DND-41 (cell line): Measurements from ENCODE around the gene TTC33.

Experiments
- ATAC-seq: fragments of 200-7000 bp; cut with Tn5 transposase; 3 replicates; pipeline ENCODE4 v1.9.1; 2021; ENCODE audit warnings: low read depth; ENCODE audit not compliant: insufficient read depth
- DNase-seq: peaks from one replicate; pipeline ENCODE4 v3.0.0-alpha.2; 2020
- H2AFZ ChIP-seq: 2 replicates; pipeline ENCODE4 v1.6.0; 2012; ENCODE audit warnings: low read depth, low read length
- H3K27ac ChIP-seq: 2 replicates; pipeline ENCODE4 v1.5.1; 2012; ENCODE audit warnings: low read length, inconsistent platforms
- H3K27me3 ChIP-seq: fragments of 200-600 bp; sonication (generic); 2 replicates; pipeline ENCODE4 v1.6.0; 2012; ENCODE audit warnings: low read length, mild to moderate bottlenecking, inconsistent platforms; ENCODE audit not compliant: insufficient read depth, poor library complexity
- H3K36me3 ChIP-seq: 2 replicates; pipeline ENCODE4 v1.5.1; 2012; ENCODE audit warnings: low read length, inconsistent platforms; ENCODE audit not compliant: insufficient read depth
- H3K4me1 ChIP-seq: 2 replicates; pipeline ENCODE4 v1.5.1; 2012; ENCODE audit warnings: mild to moderate bottlenecking, low read length; ENCODE audit not compliant: insufficient read depth
- H3K4me2 ChIP-seq: 2 replicates; pipeline ENCODE4 v1.6.0; 2012; ENCODE audit warnings: mild to moderate bottlenecking, moderate library complexity, low read length, inconsistent platforms; ENCODE audit not compliant: insufficient read depth
- H3K4me3 ChIP-seq, 2 experiments: fragments of 200-600 bp in 1 of 2; shearing (Covaris generic) in 1 of 2; 2 replicates each; pipeline ENCODE4 v1.5.1; 2012 to 2016; ENCODE audit warnings: inconsistent platforms in 2 of 2, low read length in 2 of 2, mild to moderate bottlenecking in 2 of 2, low read depth in 1 of 2, moderate library complexity in 1 of 2
- H3K79me2 ChIP-seq: 2 replicates; pipeline ENCODE4 v1.6.0; 2012; ENCODE audit warnings: low read length, inconsistent platforms; ENCODE audit not compliant: insufficient read depth
- H3K9ac ChIP-seq: 2 replicates; pipeline ENCODE4 v1.6.0; 2012; ENCODE audit warnings: low read depth, mild to moderate bottlenecking, inconsistent platforms, low read length, moderate library complexity
- H3K9me3 ChIP-seq: 2 replicates; pipeline ENCODE4 v1.5.1; 2012; ENCODE audit warnings: low read length, moderate library complexity, mild to moderate bottlenecking, inconsistent platforms; ENCODE audit not compliant: insufficient read depth, severe bottlenecking
- H4K20me1 ChIP-seq: 2 replicates; pipeline ENCODE4 v1.6.0; 2012; ENCODE audit warnings: low read length; ENCODE audit not compliant: insufficient read depth
- EZH2 ChIP-seq: IDR thresholded peaks from 3 replicates; pipeline ENCODE4 v1.6.1; 2012; ENCODE audit warnings: borderline replicate concordance, low read depth, mild to moderate bottlenecking, moderate library complexity, low read length, inconsistent platforms; ENCODE audit not compliant: severe bottlenecking
- TF ChIP-seq, protein P1 (sequence below): IDR thresholded peaks from 2 replicates; pipeline ENCODE4 v1.5.1; 2012; ENCODE audit warnings: borderline replicate concordance, low read length, moderate library complexity, mild to moderate bottlenecking; ENCODE audit not compliant: poor library complexity, severe bottlenecking; ENCODE audit errors: extremely low read depth

TTC33 gene

DNA sequence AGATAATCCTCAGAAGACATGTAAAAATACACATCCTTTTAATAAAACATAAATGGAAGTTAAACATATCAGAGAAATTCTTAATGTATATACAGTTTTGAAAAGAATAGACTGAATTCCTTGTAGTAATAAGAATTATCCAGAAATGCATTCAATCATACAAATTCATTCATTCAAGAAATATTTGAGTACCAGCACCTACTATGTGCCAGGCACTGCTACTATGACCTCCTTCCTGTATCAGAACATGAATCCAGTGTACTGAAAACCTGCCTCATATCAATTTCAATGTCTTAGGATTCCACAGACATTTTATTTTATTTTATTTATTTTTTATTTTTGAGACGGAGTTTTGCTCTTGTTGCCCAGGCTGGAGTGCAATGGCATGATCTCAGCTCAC is 29.2 kb upstream of the TTC33 start:
- no peak for TF ChIP-seq EZH2
- TF ChIP-seq, protein P1, sequence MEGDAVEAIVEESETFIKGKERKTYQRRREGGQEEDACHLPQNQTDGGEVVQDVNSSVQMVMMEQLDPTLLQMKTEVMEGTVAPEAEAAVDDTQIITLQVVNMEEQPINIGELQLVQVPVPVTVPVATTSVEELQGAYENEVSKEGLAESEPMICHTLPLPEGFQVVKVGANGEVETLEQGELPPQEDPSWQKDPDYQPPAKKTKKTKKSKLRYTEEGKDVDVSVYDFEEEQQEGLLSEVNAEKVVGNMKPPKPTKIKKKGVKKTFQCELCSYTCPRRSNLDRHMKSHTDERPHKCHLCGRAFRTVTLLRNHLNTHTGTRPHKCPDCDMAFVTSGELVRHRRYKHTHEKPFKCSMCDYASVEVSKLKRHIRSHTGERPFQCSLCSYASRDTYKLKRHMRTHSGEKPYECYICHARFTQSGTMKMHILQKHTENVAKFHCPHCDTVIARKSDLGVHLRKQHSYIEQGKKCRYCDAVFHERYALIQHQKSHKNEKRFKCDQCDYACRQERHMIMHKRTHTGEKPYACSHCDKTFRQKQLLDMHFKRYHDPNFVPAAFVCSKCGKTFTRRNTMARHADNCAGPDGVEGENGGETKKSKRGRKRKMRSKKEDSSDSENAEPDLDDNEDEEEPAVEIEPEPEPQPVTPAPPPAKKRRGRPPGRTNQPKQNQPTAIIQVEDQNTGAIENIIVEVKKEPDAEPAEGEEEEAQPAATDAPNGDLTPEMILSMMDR: no peak
- Histone ChIP-seq H3K27ac (no peak overlapping the region), H3K9ac (no peak overlapping the region), H2AFZ (no peak overlapping the region), H4K20me1 (peaks cover 66% of the 10 kb centered on the region), H3K27me3 (no peaks in the 10 kb centered on the region), H3K4me1 (no peaks in the 10 kb centered on the region), H3K36me3 (peaks cover 12% of the 10 kb centered on the region), H3K4me2 (no peak overlapping the region), H3K79me2 (peaks cover 100% of the 10 kb centered on the region), H3K4me3 (no peak overlapping the region), H3K9me3 (peaks cover 2% of the 10 kb centered on the region)
- ATAC-seq (no peak), DNase-seq (no peak)

DNA sequence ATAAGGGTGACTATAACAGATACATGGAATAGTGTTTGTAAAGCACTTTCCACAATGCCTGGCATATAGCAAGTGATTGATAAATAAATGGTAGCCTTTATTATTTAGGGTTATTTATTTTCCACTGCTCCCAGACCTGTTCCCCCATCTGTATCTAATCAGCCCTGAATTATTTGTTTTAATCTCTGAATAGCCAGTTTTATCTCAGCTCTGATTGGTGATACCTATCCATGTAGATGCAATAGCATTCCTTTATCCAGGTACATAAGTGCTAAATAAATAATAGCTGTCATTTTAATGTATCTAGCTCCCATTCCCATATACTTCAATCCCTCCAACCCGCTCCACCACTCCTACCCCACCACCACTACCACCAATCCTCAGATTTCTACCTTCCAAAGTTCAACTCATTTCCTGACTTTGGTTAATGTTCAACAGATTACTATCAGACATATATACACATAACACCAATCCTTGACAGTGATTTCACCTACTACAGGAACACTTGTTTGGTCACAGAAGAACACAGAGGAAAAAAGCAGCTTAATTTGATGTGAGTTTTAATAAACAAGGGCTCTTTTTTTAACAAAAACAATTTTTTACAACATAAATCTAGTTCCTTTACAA is 28.4 kb upstream of the TTC33 start:
- ATAC-seq (no peak), DNase-seq (no peak)
- H3K4me1 ChIP-seq: no peaks in the 10 kb centered on the region
- peaks cover 61% of the 10 kb centered on the region for H4K20me1 ChIP-seq
- H2AFZ ChIP-seq: no peak overlapping the region
- TF ChIP-seq, protein P1: no peak
- TF ChIP-seq EZH2: no peak
- peaks cover 10% of the 10 kb centered on the region for H3K36me3 ChIP-seq
- H3K79me2 ChIP-seq: peaks cover 100% of the 10 kb centered on the region
- no peak overlapping the region for H3K4me2 ChIP-seq
- peaks cover 2% of the 10 kb centered on the region for H3K9me3 ChIP-seq
- H3K9ac ChIP-seq: no peak overlapping the region
- no peak overlapping the region for H3K27ac ChIP-seq
- H3K4me3 ChIP-seq: no peak overlapping the region
- H3K27me3 ChIP-seq: no peaks in the 10 kb centered on the region

DNA sequence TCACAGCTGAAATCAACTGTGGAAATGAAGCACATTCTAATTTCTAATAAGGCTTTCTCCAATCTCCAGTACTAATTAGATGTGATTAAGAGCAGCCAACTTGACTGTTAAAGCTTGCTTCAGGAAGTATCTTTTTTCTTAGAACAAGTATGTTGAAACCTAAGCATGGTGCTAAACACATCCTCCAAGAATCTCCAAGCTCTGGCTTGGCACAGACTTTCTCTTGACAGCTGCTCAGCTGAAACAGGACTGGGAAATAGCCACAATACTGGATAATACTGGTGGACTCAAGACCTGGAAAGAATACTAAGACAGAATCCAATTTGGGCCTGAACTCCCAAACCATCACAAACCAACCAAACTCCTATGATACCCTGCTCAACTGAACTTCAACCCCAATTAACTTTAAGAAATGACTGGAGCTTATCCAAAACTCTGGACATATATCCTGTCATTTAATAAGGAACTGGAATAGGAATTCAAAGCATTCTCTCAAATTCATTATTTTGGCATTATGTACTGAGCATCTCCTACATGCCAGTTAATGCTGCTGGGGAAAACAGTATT is 26.2 kb upstream of the TTC33 start:
- H2AFZ ChIP-seq: no peak overlapping the region
- ATAC-seq: no peak
- peaks cover 98% of the 10 kb centered on the region for H3K79me2 ChIP-seq
- H3K9me3 ChIP-seq: no peaks in the 10 kb centered on the region
- no peak overlapping the region for H3K9ac ChIP-seq
- H3K4me2 ChIP-seq: no peak overlapping the region
- H3K27me3 ChIP-seq: no peaks in the 10 kb centered on the region
- no peak for TF ChIP-seq EZH2
- TF ChIP-seq, protein P1: no peak
- peaks cover 51% of the 10 kb centered on the region for H4K20me1 ChIP-seq
- H3K4me3 ChIP-seq: no peak overlapping the region
- no peaks in the 10 kb centered on the region for H3K4me1 ChIP-seq
- peaks cover under 1% of the 10 kb centered on the region; the same call in 1 of the 2 replicates for H3K36me3 ChIP-seq
- H3K27ac ChIP-seq: no peak overlapping the region
- DNase-seq: no peak

DNA sequence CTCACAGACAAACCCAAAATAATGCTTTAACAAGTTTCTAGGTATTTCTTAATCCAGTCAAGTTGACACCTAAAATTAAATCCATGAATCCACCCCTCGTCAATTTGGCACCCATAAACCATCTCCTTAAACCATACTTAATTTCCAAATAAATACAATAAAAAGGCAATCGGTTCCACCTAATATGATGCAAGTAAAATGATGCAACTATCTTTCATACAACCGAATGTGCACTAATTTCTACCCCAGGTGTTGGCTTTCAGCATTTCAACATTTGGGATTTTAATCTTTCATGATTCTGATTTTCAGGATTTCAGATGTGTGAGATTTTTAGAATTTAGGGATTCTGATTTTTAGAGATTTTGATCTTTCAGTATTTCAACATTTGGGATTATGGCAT is 25.1 kb upstream of the TTC33 start:
- H3K4me1 ChIP-seq: no peaks in the 10 kb centered on the region

More for the DNA sequence above, 25.1 kb upstream of the TTC33 start:
- no peak overlapping the region for H2AFZ ChIP-seq
- no peaks in the 10 kb centered on the region for H3K9me3 ChIP-seq
- no peak overlapping the region for H3K4me2 ChIP-seq
- no peaks in the 10 kb centered on the region for H3K27me3 ChIP-seq
- TF ChIP-seq, protein P1: no peak
- peaks cover 11% of the 10 kb centered on the region for H3K36me3 ChIP-seq
- H3K9ac ChIP-seq: no peak overlapping the region
- no peak for ATAC-seq
- no peak overlapping the region for H3K27ac ChIP-seq
- no peak for DNase-seq
- peaks cover 87% of the 10 kb centered on the region for H3K79me2 ChIP-seq
- peaks cover 47% of the 10 kb centered on the region for H4K20me1 ChIP-seq
- H3K4me3 ChIP-seq: no peak overlapping the region
